Measurements from ENCODE around the gene MAGI2. TPM values are rescaled to one million over a fixed set of nuclear protein-coding genes. Genes with fewer than 3 reads are reported as not detected.
"Not testable (repeated sequence)": the region's sequence is repeated elsewhere in the genome, so short reads cannot be mapped to it uniquely, and the experiment has no call there.

MAGI2 gene
- total RNA-seq, 3 donors from 2014 or later (not counting 1 experiment from before 2014, with no cell fraction given) = 0.09 to 0.48 (median 0.27) TPM

GRCh38 chr7:78007231-78007630, 1446.2 kb downstream of the MAGI2 start:
- H3K9me3 ChIP-seq (ENCODE audit: control insufficient read depth, insufficient read depth, low read length) = no peaks in the 10 kb centered on the region
- Mint-ChIP-seq H3K36me3 (no peaks in the 10 kb centered on the region), H3K9me3 (no peaks in the 10 kb centered on the region), H3K4me3 (no peak overlapping the region), H3K4me1 (no peaks in the 10 kb centered on the region), H3K27me3 (ENCODE audit: low read depth in 2 of 2) (peaks cover 3 to 4% of the 10 kb centered on the region in 2 donors), H3K27ac (no peak overlapping the region)
- DNase-seq = no peak
- H3K36me3 ChIP-seq (ENCODE audit: control insufficient read depth, insufficient read depth, low read length) = no peaks in the 10 kb centered on the region
- no peak for ATAC-seq
- H3K4me1 ChIP-seq (ENCODE audit: control insufficient read depth, insufficient read depth, low read length) = no peaks in the 10 kb centered on the region
- intact Hi-C loops (cut with micrococcal nuclease) = no loop called here
- H3K4me3 ChIP-seq (ENCODE audit: low read length) = no peak overlapping the region
- 90% methylated on average over 3 of the region's 3 CpGs for WGBS (ENCODE audit: insufficient coverage)
- no peaks in the 10 kb centered on the region for H3K27me3 ChIP-seq (ENCODE audit: control insufficient read depth, insufficient read depth, low read length)
- TF ChIP-seq CTCF (IDR thresholded peaks at IDR 0.05) = no peak
- H3K27ac ChIP-seq (ENCODE audit: low read length) = no peak overlapping the region

DNA sequence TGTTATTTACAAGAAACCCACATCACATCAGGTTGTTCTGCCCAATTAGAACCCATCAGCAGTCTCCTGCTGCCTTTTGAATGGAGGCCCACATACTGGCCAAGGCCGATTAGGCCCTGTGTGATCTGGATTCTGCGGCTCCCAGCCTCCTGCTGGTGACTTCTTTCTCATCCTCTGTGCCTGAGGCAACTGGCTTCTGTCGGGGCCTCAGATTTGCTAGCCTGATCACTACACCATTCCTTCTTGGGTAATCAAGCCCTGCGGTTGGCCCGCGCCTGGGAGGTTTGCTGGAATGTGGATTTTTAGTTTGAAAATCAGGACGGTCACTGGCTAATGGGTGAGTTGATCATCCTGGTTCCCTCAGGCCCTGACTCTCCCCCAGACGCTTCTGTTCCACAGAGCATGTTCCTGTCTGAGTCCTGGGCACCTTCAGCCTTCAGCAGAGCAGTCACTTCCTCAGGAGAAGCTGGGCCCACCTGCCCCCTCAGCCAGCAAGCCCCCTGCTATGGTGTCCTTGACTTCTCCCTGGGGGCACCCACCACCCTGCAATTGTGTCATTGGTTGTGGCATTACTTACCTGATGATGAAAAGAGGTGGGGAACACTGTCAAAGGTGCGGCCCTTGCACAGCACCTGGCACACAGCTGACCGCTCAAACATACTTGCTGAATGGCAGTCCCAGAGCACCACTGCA, 1447.3 kb downstream of the MAGI2 start:
- H3K4me3 Mint-ChIP-seq = no peak overlapping the region
- 95% methylated on average over 10 of the region's 10 CpGs for WGBS (ENCODE audit: insufficient coverage)

DNA sequence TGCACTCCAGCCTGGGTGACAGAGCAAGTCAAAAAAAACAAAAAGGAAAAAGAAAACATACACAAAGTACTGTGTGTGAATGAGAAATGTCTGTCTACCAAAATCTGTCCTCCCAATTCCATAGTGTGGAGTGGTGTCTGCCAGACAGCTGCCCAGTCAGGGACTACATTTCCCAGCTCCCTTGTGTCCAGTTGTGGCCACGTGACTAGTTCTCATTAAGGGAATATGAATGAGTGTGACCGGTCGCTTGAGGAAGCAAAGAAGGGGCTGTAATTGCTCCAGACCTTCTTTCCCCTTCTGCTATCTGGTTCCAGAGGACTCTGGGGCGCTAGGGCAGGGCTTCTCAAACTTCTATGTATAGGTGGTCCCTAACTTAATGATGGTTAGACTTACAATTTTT, 1450.8 kb downstream of the MAGI2 start:
- ATAC-seq (no peak), DNase-seq (no peak)
- Histone ChIP-seq H3K4me1 (ENCODE audit: control insufficient read depth, insufficient read depth, low read length) (no peaks in the 10 kb centered on the region), H3K4me3 (ENCODE audit: low read length) (no peak overlapping the region), H3K27ac (ENCODE audit: low read length) (no peak overlapping the region), H3K36me3 (ENCODE audit: control insufficient read depth, insufficient read depth, low read length) (no peaks in the 10 kb centered on the region), H3K9me3 (ENCODE audit: control insufficient read depth, insufficient read depth, low read length) (no peaks in the 10 kb centered on the region), H3K27me3 (ENCODE audit: control insufficient read depth, insufficient read depth, low read length) (no peaks in the 10 kb centered on the region)
- no peak overlapping the region for H3K27ac Mint-ChIP-seq
- intact Hi-C loops (cut with micrococcal nuclease) = no loop called here
- TF ChIP-seq CTCF (IDR thresholded peaks at IDR 0.05) = no peak
- H3K4me3 Mint-ChIP-seq = no peak overlapping the region
- H3K4me1 Mint-ChIP-seq = no peaks in the 10 kb centered on the region
- no peaks in the 10 kb centered on the region for H3K36me3 Mint-ChIP-seq
- peaks cover 4 to 6% of the 10 kb centered on the region in 2 donors for H3K27me3 Mint-ChIP-seq (ENCODE audit: low read depth in 2 of 2)
- H3K9me3 Mint-ChIP-seq = no peaks in the 10 kb centered on the region
- WGBS (ENCODE audit: insufficient coverage) = 87% methylated on average over 4 of the region's 4 CpGs

More for the DNA sequence above, 1447.3 kb downstream of the MAGI2 start:
- H3K9me3 Mint-ChIP-seq = no peaks in the 10 kb centered on the region
- intact Hi-C loops (cut with micrococcal nuclease) = no loop called here
- no peak for TF ChIP-seq CTCF (IDR thresholded peaks at IDR 0.05)
- Histone ChIP-seq H3K27me3 (ENCODE audit: control insufficient read depth, insufficient read depth, low read length) (no peaks in the 10 kb centered on the region), H3K9me3 (ENCODE audit: control insufficient read depth, insufficient read depth, low read length) (no peaks in the 10 kb centered on the region), H3K36me3 (ENCODE audit: control insufficient read depth, insufficient read depth, low read length) (no peaks in the 10 kb centered on the region), H3K4me3 (ENCODE audit: low read length) (no peak overlapping the region), H3K27ac (ENCODE audit: low read length) (no peak overlapping the region), H3K4me1 (ENCODE audit: control insufficient read depth, insufficient read depth, low read length) (no peaks in the 10 kb centered on the region)
- no peaks in the 10 kb centered on the region for H3K36me3 Mint-ChIP-seq
- ATAC-seq (no peak), DNase-seq (no peak)
- H3K27me3 Mint-ChIP-seq (ENCODE audit: low read depth in 2 of 2) = peaks cover 0 to 3% of the 10 kb centered on the region in 2 donors
- no peaks in the 10 kb centered on the region for H3K4me1 Mint-ChIP-seq
- H3K27ac Mint-ChIP-seq = no peak overlapping the region

GRCh38 chr7:78002021-78002420, 1451.4 kb downstream of the MAGI2 start:
- H3K27me3 Mint-ChIP-seq (ENCODE audit: low read depth in 2 of 2) = peaks cover 4 to 10% of the 10 kb centered on the region in 2 donors
- no peak overlapping the region for H3K4me3 Mint-ChIP-seq
- 51% methylated on average over 2 of the region's 3 CpGs for WGBS (ENCODE audit: insufficient coverage)
- Histone ChIP-seq H3K9me3 (ENCODE audit: control insufficient read depth, insufficient read depth, low read length) (no peaks in the 10 kb centered on the region), H3K27ac (ENCODE audit: low read length) (no peak overlapping the region), H3K27me3 (ENCODE audit: control insufficient read depth, insufficient read depth, low read length) (no peaks in the 10 kb centered on the region), H3K4me1 (ENCODE audit: control insufficient read depth, insufficient read depth, low read length) (no peaks in the 10 kb centered on the region), H3K4me3 (ENCODE audit: low read length) (no peak overlapping the region), H3K36me3 (ENCODE audit: control insufficient read depth, insufficient read depth, low read length) (no peaks in the 10 kb centered on the region)
- intact Hi-C loops (cut with micrococcal nuclease) = no loop called here
- H3K4me1 Mint-ChIP-seq = no peaks in the 10 kb centered on the region
- no peak for TF ChIP-seq CTCF (IDR thresholded peaks at IDR 0.05)
- H3K27ac Mint-ChIP-seq = no peak overlapping the region
- no peak for ATAC-seq
- no peaks in the 10 kb centered on the region for H3K36me3 Mint-ChIP-seq
- no peak for DNase-seq
- H3K9me3 Mint-ChIP-seq = no peaks in the 10 kb centered on the region

DNA sequence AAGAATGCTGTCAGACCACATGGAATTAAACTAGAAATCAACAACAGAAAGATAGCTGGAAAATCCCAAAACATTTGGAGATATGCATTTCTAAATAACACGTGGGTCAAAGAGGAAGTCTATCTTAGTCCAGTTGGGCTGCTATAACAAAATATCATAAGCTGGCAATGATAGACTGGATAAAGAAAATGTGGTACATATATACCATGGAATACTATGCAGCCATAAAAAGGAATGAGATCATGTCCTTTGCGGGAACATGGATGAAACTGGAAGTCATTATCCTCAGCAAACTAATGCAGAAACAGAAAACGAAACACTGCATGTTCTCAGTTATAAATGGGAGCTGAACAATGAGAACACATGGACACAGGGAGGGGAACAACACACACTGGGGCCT, 1454.3 kb downstream of the MAGI2 start:
- H3K4me1 ChIP-seq (ENCODE audit: control insufficient read depth, insufficient read depth, low read length); H3K4me3 Mint-ChIP-seq; H3K9me3 ChIP-seq (ENCODE audit: control insufficient read depth, insufficient read depth, low read length); H3K27ac Mint-ChIP-seq; DNase-seq; H3K9me3 Mint-ChIP-seq; intact Hi-C loops (cut with micrococcal nuclease); H3K27me3 ChIP-seq (ENCODE audit: control insufficient read depth, insufficient read depth, low read length); H3K36me3 ChIP-seq (ENCODE audit: control insufficient read depth, insufficient read depth, low read length); H3K36me3 Mint-ChIP-seq; H3K4me1 Mint-ChIP-seq; ATAC-seq; H3K4me3 ChIP-seq (ENCODE audit: low read length); H3K27ac ChIP-seq (ENCODE audit: low read length): not testable (repeated sequence)
- 89% methylated on average over 3 of the region's 3 CpGs for WGBS (ENCODE audit: insufficient coverage)
- H3K27me3 Mint-ChIP-seq (ENCODE audit: low read depth in 2 of 2) = peaks cover 12 to 19% of the 10 kb centered on the region in 2 donors

Measured in natural killer cell (primary cell).